Measurements from ENCODE around the gene TMEM176B.

Gene TMEM176B

GRCh38 chr7:150806454-150806853 is 6.3 kb upstream of the TMEM176B start:
- DNase-seq (ENCODE audit: low read depth): no peak
- no peak overlapping the region for H3K4me3 ChIP-seq (ENCODE audit: low read depth, low read length)
- no peak for TF ChIP-seq CTCF (IDR thresholded peaks at IDR 0.05; ENCODE audit: control insufficient read depth, extremely low read depth, insufficient read depth)

GRCh38 chr7:150805864-150806263 is 5.7 kb upstream of the TMEM176B start:
- DNase-seq (ENCODE audit: low read depth): no peak
- TF ChIP-seq CTCF (IDR thresholded peaks at IDR 0.05; ENCODE audit: control insufficient read depth, extremely low read depth, insufficient read depth): no peak
- no peak overlapping the region for H3K4me3 ChIP-seq (ENCODE audit: low read depth, low read length)

GRCh38 chr7:150804802-150805201 is 4.6 kb upstream of the TMEM176B start:
- H3K4me3 ChIP-seq (ENCODE audit: low read depth, low read length): no peak overlapping the region
- no peak for TF ChIP-seq CTCF (IDR thresholded peaks at IDR 0.05; ENCODE audit: control insufficient read depth, extremely low read depth, insufficient read depth)
- DNase-seq (ENCODE audit: low read depth): no peak

- no peak for DNase-seq (ENCODE audit: low read depth)
- no peak overlapping the region for H3K4me3 ChIP-seq (ENCODE audit: low read depth, low read length)
- TF ChIP-seq CTCF (IDR thresholded peaks at IDR 0.05; ENCODE audit: control insufficient read depth, extremely low read depth, insufficient read depth): no peak
Observed at GRCh38 chr7:150803161-150803860, 3.1 kb upstream of the TMEM176B start.

GRCh38 chr7:150801946-150802771 is 2.0 kb upstream of the TMEM176B start:
- TF ChIP-seq CTCF (IDR thresholded peaks at IDR 0.05; ENCODE audit: control insufficient read depth, extremely low read depth, insufficient read depth): no peak
- no peak for DNase-seq (ENCODE audit: low read depth)
- no peak overlapping the region for H3K4me3 ChIP-seq (ENCODE audit: low read depth, low read length)

GRCh38 chr7:150801242-150801945 is 1.2 kb upstream of the TMEM176B start:
- DNase-seq (ENCODE audit: low read depth): no peak
- no peak for TF ChIP-seq CTCF (IDR thresholded peaks at IDR 0.05; ENCODE audit: control insufficient read depth, extremely low read depth, insufficient read depth)
- H3K4me3 ChIP-seq (ENCODE audit: low read depth, low read length): no peak overlapping the region
